Measurements from ENCODE around the gene PTPRN2. TPM values are rescaled to one million over a fixed set of nuclear protein-coding genes. Genes with fewer than 3 reads are reported as not detected.
"Not testable (repeated sequence)": the region's sequence is repeated elsewhere in the genome, so short reads cannot be mapped to it uniquely, and the experiment has no call there.

PTPRN2 gene
- total RNA-seq, 1 donor from 2014 or later, result 0.72 TPM

- DNase-seq (ENCODE audit: low spot score), result no peak
Measured at GRCh38 chr7:158422196-158422886, 165.3 kb downstream of the PTPRN2 start.

GRCh38 chr7:158421361-158421760 is 166.3 kb downstream of the PTPRN2 start:
- DNase-seq (ENCODE audit: low spot score), result peak; percentile 71

GRCh38 chr7:158420591-158421340 is 166.9 kb downstream of the PTPRN2 start:
- DNase-seq (ENCODE audit: low spot score), result no peak

GRCh38 chr7:158419238-158419785 is 168.3 kb downstream of the PTPRN2 start:
- no peak for DNase-seq (ENCODE audit: low spot score)

GRCh38 chr7:158418395-158418794 is 169.2 kb downstream of the PTPRN2 start:
- DNase-seq (ENCODE audit: low spot score), result not testable (repeated sequence)

GRCh38 chr7:158416283-158416933 is 171.2 kb downstream of the PTPRN2 start:
- no peak for DNase-seq (ENCODE audit: low spot score)

GRCh38 chr7:158415316-158415715 is 172.3 kb downstream of the PTPRN2 start:
- no peak for DNase-seq (ENCODE audit: low spot score)

- no peak for DNase-seq (ENCODE audit: low spot score)
Measured at GRCh38 chr7:158414486-158414961, 173.1 kb downstream of the PTPRN2 start.

- no peak for DNase-seq (ENCODE audit: low spot score)
Measured at GRCh38 chr7:158414002-158414401, 173.6 kb downstream of the PTPRN2 start.

GRCh38 chr7:158411232-158411950 is 176.2 kb downstream of the PTPRN2 start:
- DNase-seq (ENCODE audit: low spot score), result no peak

GRCh38 chr7:158410720-158411119 is 176.9 kb downstream of the PTPRN2 start:
- no peak for DNase-seq (ENCODE audit: low spot score)

GRCh38 chr7:158409816-158410330 is 177.8 kb downstream of the PTPRN2 start:
- DNase-seq (ENCODE audit: low spot score), result no peak

GRCh38 chr7:158409120-158409519 is 178.5 kb downstream of the PTPRN2 start:
- no peak for DNase-seq (ENCODE audit: low spot score)

GRCh38 chr7:158408318-158408920 is 179.2 kb downstream of the PTPRN2 start:
- DNase-seq (ENCODE audit: low spot score), result no peak

GRCh38 chr7:158407581-158408317 is 179.9 kb downstream of the PTPRN2 start:
- DNase-seq (ENCODE audit: low spot score), result peak; percentile 77

- DNase-seq (ENCODE audit: low spot score), result no peak
Measured at GRCh38 chr7:158406801-158407200, 180.8 kb downstream of the PTPRN2 start.

GRCh38 chr7:158406364-158406763 is 181.3 kb downstream of the PTPRN2 start:
- no peak for DNase-seq (ENCODE audit: low spot score)

GRCh38 chr7:158405771-158406170 is 181.9 kb downstream of the PTPRN2 start:
- not testable (repeated sequence) for DNase-seq (ENCODE audit: low spot score)

- no peak for DNase-seq (ENCODE audit: low spot score)
Measured at GRCh38 chr7:158405324-158405723, 182.3 kb downstream of the PTPRN2 start.

Data from umbilical cord (tissue), 2 donors.